Upper lobe of right lung (tissue), 1 donor: Measurements from ENCODE around the gene RHOT2. TPM values are rescaled to one million over a fixed set of nuclear protein-coding genes. Genes with fewer than 3 reads are reported as not detected.

ENCODE experiments used
- ATAC-seq: fragments of 200-7000 bp; cut with Tn5 transposase; one replicate; pipeline ENCODE4 v1.9.1; 2020; ENCODE audit warnings: mild to moderate bottlenecking, moderate library complexity
- DNase-seq: peaks from one replicate; pipeline ENCODE4 v3.0.0-alpha.2; 2020
- H3K27ac ChIP-seq: fragments of 200-600 bp; one replicate; pipeline ENCODE4 v1.8.0; 2022
- H3K27me3 ChIP-seq: fragments of 200-600 bp; one replicate; pipeline ENCODE4 v1.8.0; 2022; ENCODE audit warnings: mild to moderate bottlenecking
- H3K36me3 ChIP-seq: fragments of 200-600 bp; one replicate; pipeline ENCODE4 v1.8.0; 2022
- H3K4me1 ChIP-seq: fragments of 200-600 bp; one replicate; pipeline ENCODE4 v1.8.0; 2022
- H3K4me3 ChIP-seq: fragments of 200-600 bp; one replicate; pipeline ENCODE4 v1.8.0; 2022; ENCODE audit warnings: mild to moderate bottlenecking
- H3K9me3 ChIP-seq: fragments of 200-600 bp; one replicate; pipeline ENCODE4 v1.8.0; 2022
- intact Hi-C: fragments of 100-400 bp; cut with DNase I; formaldehyde crosslinking; loops from one replicate; pipeline ENCODE4 v1.11.0; 2022
- total RNA-seq: library from RNA; stranded (reverse); fragmentation: NEBNext Ultra II Directional; extraction: Animal tissue kit (Norgen Biotek cat#: 25700); gene quantifications from one replicate; pipeline ENCODE4 v1.2.1, GENCODE V29; 2021
- TF ChIP-seq, protein P1 (sequence below): fragments of 200-600 bp; IDR thresholded peaks from one replicate; pipeline ENCODE4 v1.8.0; 2022; ENCODE audit warnings: antibody characterized with exemption
- donor health status: DM: no; HTN: yes; CAD: no; lungs with severe emphysema.

RHOT2 gene
- total RNA-seq, 1 donor from 2014 or later, result 92.5 TPM

DNA sequence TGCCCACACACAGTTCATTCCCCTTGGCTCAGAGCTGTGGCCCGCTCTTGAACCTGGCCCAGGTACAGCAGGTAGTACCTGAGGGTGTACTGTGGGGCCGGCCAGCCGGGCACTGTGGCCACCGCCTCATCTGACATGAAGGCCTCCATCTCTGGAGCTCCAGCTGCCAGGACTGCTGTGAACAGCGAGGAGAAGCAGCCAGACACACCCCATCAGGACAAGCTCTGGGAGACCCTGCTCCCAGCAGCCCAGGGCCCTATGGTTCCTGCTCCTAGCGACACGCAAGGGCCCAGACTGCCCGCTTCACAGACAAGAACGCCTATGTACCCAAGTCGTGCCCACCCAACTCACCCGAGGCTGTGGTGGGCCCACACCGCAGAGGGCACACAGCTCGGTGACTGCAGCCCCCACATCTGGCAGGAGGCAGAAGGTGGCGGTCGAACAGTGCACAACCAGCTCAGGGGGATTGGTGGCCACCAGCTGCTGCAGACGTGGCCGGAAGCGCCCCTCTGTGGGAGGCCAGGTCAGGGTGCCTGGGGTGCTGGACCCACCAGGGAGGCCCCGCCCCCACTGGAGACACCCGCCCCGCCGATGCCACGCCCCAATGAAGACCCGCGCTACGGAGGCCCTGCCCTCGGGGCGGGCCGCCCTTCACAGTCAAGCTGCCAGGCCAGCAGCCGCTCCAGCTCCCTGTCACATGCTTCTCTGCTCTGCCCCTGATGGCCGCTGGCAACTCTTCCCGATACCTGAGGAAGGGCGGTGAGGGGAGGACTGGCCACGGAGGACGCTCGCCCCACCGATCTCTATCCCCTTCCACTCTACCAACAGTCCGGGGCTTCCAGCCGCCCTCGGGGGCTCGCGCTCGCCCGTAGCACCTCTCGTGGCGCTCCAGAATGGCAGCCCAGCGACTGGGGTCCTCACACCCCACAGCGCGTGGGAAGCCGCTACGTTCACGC, 11.2 kb downstream of the RHOT2 start:
- peaks cover 31% of the 10 kb centered on the region for H3K4me1 ChIP-seq
- intact Hi-C loops, result no loop called here
- DNase-seq (peak; percentile 86), ATAC-seq (peak; percentile 13)
- peak overlapping the region; percentile 77 for H3K27ac ChIP-seq
- no peaks in the 10 kb centered on the region for H3K9me3 ChIP-seq
- H3K27me3 ChIP-seq, result no peaks in the 10 kb centered on the region
- H3K36me3 ChIP-seq, result peaks cover 17% of the 10 kb centered on the region
- H3K4me3 ChIP-seq, result peak overlapping the region; percentile 70
- TF ChIP-seq, protein P1, sequence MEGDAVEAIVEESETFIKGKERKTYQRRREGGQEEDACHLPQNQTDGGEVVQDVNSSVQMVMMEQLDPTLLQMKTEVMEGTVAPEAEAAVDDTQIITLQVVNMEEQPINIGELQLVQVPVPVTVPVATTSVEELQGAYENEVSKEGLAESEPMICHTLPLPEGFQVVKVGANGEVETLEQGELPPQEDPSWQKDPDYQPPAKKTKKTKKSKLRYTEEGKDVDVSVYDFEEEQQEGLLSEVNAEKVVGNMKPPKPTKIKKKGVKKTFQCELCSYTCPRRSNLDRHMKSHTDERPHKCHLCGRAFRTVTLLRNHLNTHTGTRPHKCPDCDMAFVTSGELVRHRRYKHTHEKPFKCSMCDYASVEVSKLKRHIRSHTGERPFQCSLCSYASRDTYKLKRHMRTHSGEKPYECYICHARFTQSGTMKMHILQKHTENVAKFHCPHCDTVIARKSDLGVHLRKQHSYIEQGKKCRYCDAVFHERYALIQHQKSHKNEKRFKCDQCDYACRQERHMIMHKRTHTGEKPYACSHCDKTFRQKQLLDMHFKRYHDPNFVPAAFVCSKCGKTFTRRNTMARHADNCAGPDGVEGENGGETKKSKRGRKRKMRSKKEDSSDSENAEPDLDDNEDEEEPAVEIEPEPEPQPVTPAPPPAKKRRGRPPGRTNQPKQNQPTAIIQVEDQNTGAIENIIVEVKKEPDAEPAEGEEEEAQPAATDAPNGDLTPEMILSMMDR, result no peak

DNA sequence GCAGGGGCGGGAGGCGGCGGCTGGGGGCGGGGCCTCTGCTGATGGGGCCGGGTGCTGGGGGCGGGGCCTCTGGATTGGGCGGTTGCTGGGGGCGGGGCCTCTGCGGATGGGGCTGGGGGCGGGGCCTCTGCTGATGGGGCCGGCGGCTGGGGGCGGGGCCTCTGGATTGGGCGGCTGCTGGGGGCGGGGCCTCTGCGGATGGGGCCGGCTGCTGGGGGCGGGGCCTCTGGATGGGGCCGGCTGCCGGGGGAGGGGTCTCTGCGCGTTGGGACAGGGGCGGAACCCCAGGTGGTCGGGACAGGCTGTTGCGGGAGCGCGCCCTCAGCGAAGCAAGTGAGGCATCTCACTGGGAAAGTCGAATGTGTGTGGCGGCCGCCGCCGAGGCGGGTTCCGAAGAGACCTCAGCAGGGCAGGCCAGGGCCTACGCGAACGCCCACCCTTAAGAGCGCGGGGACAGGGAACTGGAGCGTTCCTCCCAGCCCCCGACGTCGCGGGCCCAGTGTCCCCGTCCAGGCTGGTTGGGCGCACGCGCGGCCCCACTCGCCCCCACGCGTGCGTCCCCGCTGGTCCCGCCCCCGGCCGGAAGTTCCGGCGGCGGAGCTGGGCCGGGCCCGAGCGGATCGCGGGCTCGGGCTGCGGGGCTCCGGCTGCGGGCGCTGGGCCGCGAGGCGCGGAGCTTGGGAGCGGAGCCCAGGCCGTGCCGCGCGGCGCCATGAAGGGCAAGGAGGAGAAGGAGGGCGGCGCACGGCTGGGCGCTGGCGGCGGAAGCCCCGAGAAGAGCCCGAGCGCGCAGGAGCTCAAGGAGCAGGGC, 12.1 kb downstream of the RHOT2 start, which contains the start of gene STUB1:
STUB1 (plus strand) TSS at position 597 of the 811 bp plus-strand sequence; CDS start at position 713, 116 bp downstream.
- Histone ChIP-seq H3K27me3 (no peaks in the 10 kb centered on the region), H3K27ac (peak within 1 kb of the TSS; percentile 89), H3K9me3 (no peaks in the 10 kb centered on the region), H3K36me3 (peaks cover 17% of the 10 kb centered on the region), H3K4me1 (peaks cover 30% of the 10 kb centered on the region), H3K4me3 (peak within 1 kb of the TSS; percentile 70)
- peak; percentile 94 for DNase-seq
- peak; percentile 84 for ATAC-seq
- TF ChIP-seq, protein P1, result no peak
- intact Hi-C loops, result no loop called here

DNA sequence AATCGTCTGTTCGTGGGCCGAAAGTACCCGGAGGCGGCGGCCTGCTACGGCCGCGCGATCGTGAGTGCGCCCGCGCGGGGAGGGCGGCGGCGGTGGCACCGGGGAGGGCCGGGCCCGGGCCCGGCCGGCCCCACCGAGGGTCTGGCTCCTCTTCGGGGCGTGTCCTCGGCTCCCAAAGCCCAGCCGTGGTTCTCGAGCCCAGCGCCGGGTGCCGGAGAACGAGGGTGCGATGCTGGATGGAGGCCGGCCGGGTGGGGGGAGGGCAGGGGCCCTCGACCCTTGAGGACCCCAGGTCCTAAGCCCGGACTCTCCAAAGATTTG, 12.7 kb downstream of the RHOT2 start:
- Histone ChIP-seq H3K4me1 (peaks cover 32% of the 10 kb centered on the region), H3K36me3 (peaks cover 17% of the 10 kb centered on the region), H3K4me3 (peak overlapping the region; percentile 70), H3K27ac (peak overlapping the region; percentile 89), H3K27me3 (no peaks in the 10 kb centered on the region), H3K9me3 (no peaks in the 10 kb centered on the region)
- TF ChIP-seq, protein P1, result no peak
- intact Hi-C loops, result no loop called here
- DNase-seq (no peak), ATAC-seq (no peak)

DNA sequence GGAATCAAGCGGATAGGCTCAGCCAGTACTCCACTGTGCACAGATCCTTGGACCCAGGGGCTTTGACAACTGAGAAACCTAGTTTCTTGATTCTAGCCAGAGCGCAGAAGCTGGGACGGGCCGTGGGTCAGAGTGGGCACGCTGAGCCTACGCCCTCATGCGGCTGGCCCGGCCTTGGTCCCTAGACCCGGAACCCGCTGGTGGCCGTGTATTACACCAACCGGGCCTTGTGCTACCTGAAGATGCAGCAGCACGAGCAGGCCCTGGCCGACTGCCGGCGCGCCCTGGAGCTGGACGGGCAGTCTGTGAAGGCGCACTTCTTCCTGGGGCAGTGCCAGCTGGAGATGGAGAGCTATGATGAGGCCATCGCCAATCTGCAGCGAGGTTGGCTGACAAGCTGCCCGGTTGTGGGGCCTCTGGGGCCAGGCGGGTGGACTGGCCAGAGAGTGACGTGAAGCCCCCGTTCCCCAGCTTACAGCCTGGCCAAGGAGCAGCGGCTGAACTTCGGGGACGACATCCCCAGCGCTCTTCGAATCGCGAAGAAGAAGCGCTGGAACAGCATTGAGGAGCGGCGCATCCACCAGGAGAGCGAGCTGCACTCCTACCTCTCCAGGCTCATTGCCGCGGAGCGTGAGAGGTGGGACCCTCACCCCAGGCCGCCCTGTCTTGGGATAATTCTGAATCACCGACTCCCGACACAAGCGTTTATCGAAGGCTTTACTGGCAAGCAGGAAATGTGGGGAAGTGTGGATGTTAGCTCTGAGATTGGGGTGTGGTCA, 13.2 kb downstream of the RHOT2 start:
- TF ChIP-seq, protein P1, result peak; percentile 11
- H3K4me1 ChIP-seq, result peaks cover 37% of the 10 kb centered on the region
- intact Hi-C loops, result no loop called here
- H3K9me3 ChIP-seq, result no peaks in the 10 kb centered on the region
- DNase-seq (no peak), ATAC-seq (no peak)
- H3K4me3 ChIP-seq, result peak overlapping the region; percentile 70
- peaks cover 17% of the 10 kb centered on the region for H3K36me3 ChIP-seq
- no peaks in the 10 kb centered on the region for H3K27me3 ChIP-seq
- peak overlapping the region; percentile 89 for H3K27ac ChIP-seq

DNA sequence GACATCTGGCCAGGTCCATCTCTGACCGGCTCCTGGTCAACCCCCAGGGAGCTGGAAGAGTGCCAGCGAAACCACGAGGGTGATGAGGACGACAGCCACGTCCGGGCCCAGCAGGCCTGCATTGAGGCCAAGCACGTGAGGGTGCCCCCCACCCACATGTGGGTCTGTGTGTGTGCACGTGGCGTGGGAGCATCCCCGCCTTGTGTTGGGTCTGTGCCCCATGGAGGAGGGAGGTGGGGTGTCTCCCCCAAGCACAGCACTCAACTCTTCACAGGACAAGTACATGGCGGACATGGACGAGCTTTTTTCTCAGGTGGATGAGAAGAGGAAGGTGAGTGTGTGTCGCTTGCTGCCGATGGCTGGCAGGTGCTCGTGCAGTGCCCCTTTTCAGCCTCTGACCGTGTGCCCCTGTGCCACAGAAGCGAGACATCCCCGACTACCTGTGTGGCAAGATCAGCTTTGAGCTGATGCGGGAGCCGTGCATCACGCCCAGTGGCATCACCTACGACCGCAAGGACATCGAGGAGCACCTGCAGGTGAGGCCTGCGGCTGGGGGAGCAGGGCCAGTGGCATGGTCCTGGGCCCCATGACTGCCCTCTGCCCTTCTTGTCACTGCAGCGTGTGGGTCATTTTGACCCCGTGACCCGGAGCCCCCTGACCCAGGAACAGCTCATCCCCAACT, 14.0 kb downstream of the RHOT2 start:
- DNase-seq, result no peak
- Histone ChIP-seq H3K4me1 (peaks cover 37% of the 10 kb centered on the region), H3K9me3 (no peaks in the 10 kb centered on the region), H3K27me3 (no peaks in the 10 kb centered on the region), H3K4me3 (peak overlapping the region; percentile 70), H3K36me3 (peaks cover 17% of the 10 kb centered on the region), H3K27ac (no peak overlapping the region)
- intact Hi-C loops, result no loop called here
- no peak for ATAC-seq
- TF ChIP-seq, protein P1, result no peak
